T-helper 2 cell (primary cell): ENCODE results near the gene ANKRD11.
A peak's percentile ranks its signal among the peaks of the same experiment; 100 is the strongest.

Source experiments
- DNase-seq, 5 experiments: peaks; one replicate each; pipeline versions ENCODE4 v3.0.0 to v3.0.0-alpha.2; 2012 to 2022

Gene ANKRD11

GRCh38 chr16:89506791-89507191, 16.4 kb upstream of the ANKRD11 start:
- DNase-seq: peak in 2 of 5 experiments; percentile 51 to 64

DNA sequence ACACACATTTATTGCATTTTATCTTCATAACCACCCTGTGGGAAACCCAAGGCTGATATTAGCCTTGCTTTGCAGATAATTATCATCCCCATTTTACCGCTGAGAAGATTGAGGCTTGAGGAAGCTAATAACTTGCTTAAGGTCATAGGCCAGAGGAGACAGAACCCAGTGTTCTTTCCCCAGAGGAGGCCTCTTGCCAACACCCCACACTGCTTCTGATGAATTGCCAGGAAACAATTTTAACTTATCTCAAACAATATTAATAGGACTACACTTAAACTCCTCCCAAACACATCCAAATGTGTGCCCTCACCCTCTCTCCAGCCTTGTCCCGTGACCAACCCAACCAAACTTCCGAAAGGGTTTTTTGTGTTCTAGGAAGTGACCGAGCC, 15.7 kb upstream of the ANKRD11 start:
- peak in 1 of 5 experiments; percentile 35 for DNase-seq

GRCh38 chr16:89505204-89506112, 15.1 kb upstream of the ANKRD11 start:
- DNase-seq: peak; percentile 42 to 98 (median 81)

- DNase-seq: no peak
Measured at GRCh38 chr16:89504091-89504490, 13.7 kb upstream of the ANKRD11 start.

DNA sequence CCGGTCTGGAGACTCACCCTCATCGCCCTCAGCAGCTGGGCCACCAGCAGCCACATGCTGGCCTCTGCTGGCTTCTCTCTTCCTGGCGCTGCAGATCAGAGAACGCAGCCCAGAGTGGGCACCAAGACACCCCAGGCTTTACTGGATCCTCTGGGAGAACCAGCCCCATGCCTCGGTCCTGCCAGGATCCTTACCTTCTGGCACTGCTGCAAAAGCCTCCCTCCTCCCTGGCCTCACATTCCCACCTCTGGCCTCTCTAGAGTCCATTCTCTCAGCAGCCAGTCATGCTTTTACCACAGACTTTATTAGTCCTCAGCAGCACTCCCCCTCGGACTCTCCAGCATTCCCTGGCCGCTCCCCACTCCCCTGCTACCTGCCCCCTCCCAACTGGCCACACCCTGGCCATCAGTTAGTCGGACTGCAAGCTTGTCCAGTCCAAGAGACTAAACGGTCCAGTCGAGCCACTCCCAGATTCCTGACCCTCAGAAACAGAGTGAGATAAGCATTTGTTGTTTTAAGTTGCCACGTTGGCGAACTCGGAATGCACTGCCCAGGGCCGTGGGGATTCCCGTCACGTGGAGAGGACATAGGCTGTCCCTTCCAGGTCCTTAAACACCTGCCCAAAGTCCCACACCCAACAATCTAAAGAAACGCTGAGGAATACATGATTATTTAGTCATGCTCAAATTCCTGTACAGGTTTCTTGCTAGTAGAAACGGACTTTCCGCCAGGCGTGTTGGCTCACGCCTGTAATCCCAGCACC, 11.9 kb upstream of the ANKRD11 start:
- no peak for DNase-seq

DNA sequence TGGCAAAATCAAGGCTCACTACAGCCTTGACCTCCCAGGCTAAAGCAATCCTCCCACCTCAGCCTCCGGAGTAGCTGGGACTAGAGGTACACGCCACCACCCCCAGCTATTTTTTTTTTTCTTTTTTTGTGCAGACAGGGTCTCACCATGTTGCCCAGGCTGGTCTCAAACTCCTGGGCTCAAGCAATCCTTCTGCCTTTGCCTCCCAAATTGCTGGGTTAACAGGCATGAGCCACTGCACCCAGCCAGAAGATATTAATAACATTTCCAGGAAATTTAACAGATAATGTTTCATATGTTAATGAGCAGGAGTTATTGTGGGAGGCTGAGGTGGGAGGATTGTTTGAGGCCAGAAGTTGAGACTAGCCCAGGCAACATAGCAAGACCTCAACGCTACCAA, 9.4 kb upstream of the ANKRD11 start:
- no peak for DNase-seq

GRCh38 chr16:89498839-89499238, 8.5 kb upstream of the ANKRD11 start:
- DNase-seq: no peak

GRCh38 chr16:89495121-89495520, 4.8 kb upstream of the ANKRD11 start:
- no peak for DNase-seq

GRCh38 chr16:89493776-89494175, 3.4 kb upstream of the ANKRD11 start:
- no peak for DNase-seq

- no peak for DNase-seq
Measured at GRCh38 chr16:89491974-89492687, 1.8 kb upstream of the ANKRD11 start.

- DNase-seq: peak in 1 of 5 experiments; percentile 61
Measured at GRCh38 chr16:89491238-89491869, 993 bp upstream of the ANKRD11 start.

GRCh38 chr16:89489898-89490438, 393 bp downstream of the ANKRD11 start:
- no peak for DNase-seq

- peak; percentile 54 to 98 (median 76) for DNase-seq
Measured at GRCh38 chr16:89489040-89489897, 1.1 kb downstream of the ANKRD11 start.

GRCh38 chr16:89485701-89486246, 4.6 kb downstream of the ANKRD11 start:
- peak in 1 of 5 experiments; percentile 18 for DNase-seq

- peak in 2 of 5 experiments; percentile 26 to 76 for DNase-seq
Measured at GRCh38 chr16:89484923-89485679, 5.3 kb downstream of the ANKRD11 start.

GRCh38 chr16:89484041-89484501, 6.3 kb downstream of the ANKRD11 start:
- DNase-seq: peak in 2 of 5 experiments; percentile 70 to 85

DNA sequence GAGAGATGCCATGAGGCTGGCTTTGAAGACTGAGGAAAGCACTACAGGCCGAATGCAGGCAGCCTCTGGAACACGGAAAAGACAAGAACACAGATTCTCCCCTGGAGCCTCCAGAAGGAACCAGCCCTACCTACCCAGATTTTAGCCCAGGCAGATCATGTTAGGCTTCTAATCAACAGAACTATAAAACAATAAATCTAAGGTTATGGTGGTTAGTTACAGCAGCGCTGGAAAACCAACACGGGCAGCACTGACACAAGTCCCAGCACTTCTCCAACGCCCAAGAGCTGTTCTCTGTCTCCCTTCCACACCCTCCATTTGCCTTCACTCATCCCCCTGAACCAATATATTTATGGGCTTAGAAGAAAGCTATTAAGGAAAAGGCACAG, 7.5 kb downstream of the ANKRD11 start:
- DNase-seq: no peak

- DNase-seq: no peak
Measured at GRCh38 chr16:89482150-89482816, 8.1 kb downstream of the ANKRD11 start.

DNA sequence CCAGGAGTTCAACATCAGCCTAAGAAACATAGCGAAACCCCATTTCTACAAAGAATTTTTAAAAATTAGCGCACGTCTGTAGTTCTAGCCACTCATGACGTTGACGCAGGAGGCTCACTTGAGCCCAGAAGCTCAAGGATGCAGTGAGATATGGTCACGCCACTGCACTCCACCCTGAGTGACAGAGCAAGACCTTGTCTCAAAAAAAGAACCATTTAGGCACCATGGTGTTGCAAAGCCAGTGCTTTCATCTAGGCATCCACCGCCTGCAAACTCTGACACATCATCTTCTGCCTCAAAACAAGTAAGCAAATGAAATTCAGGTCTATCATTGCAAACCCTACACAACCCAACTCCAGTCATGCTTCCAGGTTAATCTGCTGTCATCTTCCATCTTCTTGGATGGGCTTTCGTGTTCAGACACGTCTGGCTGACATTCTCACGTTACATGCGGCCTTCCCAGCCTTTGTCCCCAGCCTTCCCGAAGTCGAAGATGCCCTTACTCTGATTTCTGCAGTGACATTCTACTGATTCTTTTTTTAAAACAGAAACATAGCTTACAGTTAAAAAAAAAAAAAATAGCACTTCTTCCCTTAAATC, 8.9 kb downstream of the ANKRD11 start:
- no peak for DNase-seq
